OCI-LY7 (cell line): ENCODE data around the gene ACTG2. TPM values are rescaled to one million over a fixed set of nuclear protein-coding genes. Genes with fewer than 3 reads are reported as not detected.

Source experiments
- BruUV-seq: library from RNA; stranded (reverse); fragments of 400-500 nt; replicated peaks from 2 replicates; lab custom pipeline; 2021; lab: Mats Ljungman, UMichigan
- CTCF ChIA-PET: fragments of 300-600 bp; sonication (Branson Sonifier 250); formaldehyde crosslinking; loops from one replicate; lab custom pipeline; 2022; ENCODE audit warnings: antibody characterized with exemption; ENCODE audit not compliant: unreplicated experiment; lab: Charles Lee
- POLR2A ChIA-PET: fragments of 300-600 bp; sonication (Branson Sonifier 250); formaldehyde crosslinking; loops from one replicate; lab custom pipeline; 2022; ENCODE audit warnings: antibody characterized with exemption; lab: Charles Lee
- DNase-seq: peaks from one replicate; pipeline ENCODE4 v3.0.0-alpha.2; 2015; ENCODE audit warnings: low spot score
- H2AFZ ChIP-seq: fragments of 200-600 bp; sonication (generic), shearing (Covaris generic); 2 replicates; pipeline ENCODE4 v1.6.1; 2014; ENCODE audit warnings: mild to moderate bottlenecking, antibody characterized with exemption, low read length, moderate library complexity
- H3K27ac ChIP-seq: fragments of 200-600 bp; sonication (generic); 2 replicates; pipeline ENCODE4 v1.5.1; 2014; ENCODE audit warnings: mixed run types, low read depth, mild to moderate bottlenecking, moderate library complexity, low read length, inconsistent platforms; ENCODE audit not compliant: poor library complexity, severe bottlenecking
- H3K36me3 ChIP-seq: fragments of 200-600 bp; sonication (generic); 2 replicates; pipeline ENCODE4 v1.6.1; 2014; ENCODE audit warnings: mild to moderate bottlenecking, antibody characterized with exemption, low read length, moderate library complexity, mixed read lengths; ENCODE audit not compliant: insufficient read depth
- H3K4me1 ChIP-seq: fragments of 200-600 bp; sonication (generic); 2 replicates; pipeline ENCODE4 v1.5.1; 2014; ENCODE audit warnings: mild to moderate bottlenecking, low read length; ENCODE audit not compliant: insufficient read depth, poor library complexity, severe bottlenecking
- H3K4me2 ChIP-seq: fragments of 200-600 bp; sonication (generic); 2 replicates; pipeline ENCODE4 v1.6.1; 2014; ENCODE audit warnings: mild to moderate bottlenecking, low read length
- H3K4me3 ChIP-seq: fragments of 200-600 bp; sonication (generic); 2 replicates; pipeline ENCODE4 v1.5.1; 2014; ENCODE audit warnings: mild to moderate bottlenecking, low read depth, low read length; ENCODE audit not compliant: poor library complexity, severe bottlenecking
- H3K79me2 ChIP-seq: fragments of 200-600 bp; sonication (generic); 2 replicates; pipeline ENCODE4 v1.6.1; 2016; ENCODE audit warnings: low read depth, mild to moderate bottlenecking, low read length, moderate library complexity, mixed read lengths; ENCODE audit not compliant: insufficient read depth
- H3K9me2 ChIP-seq: fragments of 200-600 bp; sonication (generic); 2 replicates; pipeline ENCODE4 v1.6.1; 2016; ENCODE audit warnings: mild to moderate bottlenecking, low read length, mixed read lengths; ENCODE audit not compliant: insufficient read depth
- H3K9me3 ChIP-seq: fragments of 200-600 bp; sonication (generic); 2 replicates; pipeline ENCODE4 v1.6.1; 2014; ENCODE audit warnings: mild to moderate bottlenecking, mixed run types, low read length, mixed read lengths
- H4K20me1 ChIP-seq: fragments of 200-600 bp; sonication (generic); 2 replicates; pipeline ENCODE4 v1.6.1; 2014; ENCODE audit warnings: mild to moderate bottlenecking, antibody characterized with exemption, low read length, moderate library complexity, mixed read lengths; ENCODE audit not compliant: insufficient read depth
- CTCF ChIP-seq: fragments of 200-600 bp; sonication (generic); conservative IDR thresholded peaks from 2 replicates; pipeline ENCODE4 v1.5.1; 2014; ENCODE audit warnings: mild to moderate bottlenecking, antibody characterized with exemption, low read length, moderate library complexity, mixed read lengths
- EZH2phosphoT487 ChIP-seq: fragments of 200-600 bp; sonication (generic); IDR thresholded peaks from 2 replicates; pipeline ENCODE4 v1.6.1; 2018; ENCODE audit warnings: low read depth, borderline replicate concordance, mild to moderate bottlenecking, mixed run types, antibody characterized with exemption, low read length, moderate library complexity, mixed read lengths
- intact Hi-C: fragments of 100-400 bp; cut with micrococcal nuclease; formaldehyde crosslinking; loops from one replicate; pipeline ENCODE4 v1.10.0; 2022; ENCODE audit not compliant: unreplicated experiment
- total RNA-seq, 2 experiments: library from RNA; depleted of rRNA in 1 of 2; stranded (reverse); fragments of >200 nt in 1 of 2; shearing (Covaris generic) in 1 of 2; gene quantifications; 2 replicates each; pipeline ENCODE4 v1.2.3, GENCODE V29; 2014 to 2022

The ACTG2 gene
- total RNA-seq, 2 experiments from 2014 or later, result not detected

GRCh38 chr2:73937103-73937885 is 44.5 kb downstream of the ACTG2 start:
- intact Hi-C loops, result no loop called here

GRCh38 chr2:73937899-73938298 is 45.1 kb downstream of the ACTG2 start:
- Histone ChIP-seq H3K4me2 (no peak overlapping the region), H3K79me2 (peaks cover 83% of the 10 kb centered on the region), H4K20me1 (peaks cover 9% of the 10 kb centered on the region; the same call in 1 of the 2 replicates), H3K27ac (no peak overlapping the region), H3K9me2 (no peaks in the 10 kb centered on the region), H2AFZ (no peak overlapping the region), H3K4me3 (no peak overlapping the region), H3K9me3 (no peaks in the 10 kb centered on the region), H3K36me3 (peaks cover 91% of the 10 kb centered on the region), H3K4me1 (no peaks in the 10 kb centered on the region)
- intact Hi-C loops, result no loop called here
- no TSS peak for BruUV-seq
- ChIA-PET POLR2A (interaction anchor here (0.6 to 2.3 kb wide), 4 partner anchors 12 to 104 kb away, joined by 3 to 8 read pairs (median 4); no protein-coding TSS in a partner anchor), CTCF (no interaction called here)
- TF ChIP-seq EZH2phosphoT487 (no peak), CTCF (no peak)
- DNase-seq, result no peak

More at GRCh38 chr2:73937103-73937885, 44.5 kb downstream of the ACTG2 start:
- no peak overlapping the region for H2AFZ ChIP-seq
- H3K4me1 ChIP-seq, result no peaks in the 10 kb centered on the region
- DNase-seq, result no peak
- POLR2A ChIA-PET, result interaction anchor here (0.8 to 2.3 kb wide), 4 partner anchors 13 to 104 kb away, joined by 3 to 8 read pairs (median 4); no protein-coding TSS in a partner anchor
- no peak overlapping the region for H3K4me2 ChIP-seq
- CTCF ChIA-PET, result no interaction called here
- H3K36me3 ChIP-seq, result peaks cover 92% of the 10 kb centered on the region
- peaks cover 12% of the 10 kb centered on the region; the same call in 1 of the 2 replicates for H4K20me1 ChIP-seq
- TF ChIP-seq EZH2phosphoT487 (no peak), CTCF (no peak)
- no peaks in the 10 kb centered on the region for H3K9me3 ChIP-seq
- no TSS peak for BruUV-seq
- H3K9me2 ChIP-seq, result no peaks in the 10 kb centered on the region
- H3K27ac ChIP-seq, result no peak overlapping the region
- H3K4me3 ChIP-seq, result no peak overlapping the region
- H3K79me2 ChIP-seq, result peaks cover 79% of the 10 kb centered on the region
